Nephron progenitor cell (in vitro differentiated cells): ENCODE data around the gene FRMD8.
A peak's percentile ranks its signal among the peaks of the same experiment; 100 is the strongest.
"Not testable (repeated sequence)": the region's sequence is repeated elsewhere in the genome, so short reads cannot be mapped to it uniquely, and the experiment has no call there.

Experiments used
- DNase-seq: peaks from one replicate; pipeline ENCODE4 v3.0.0; 2021
- H3K27ac Mint-ChIP-seq: 2 replicates; pipeline ENCODE4 v1.8.0; 2021; ENCODE audit warnings: mild to moderate bottlenecking, moderate library complexity, mixed read lengths
- H3K27me3 Mint-ChIP-seq: 2 replicates; pipeline ENCODE4 v1.8.0; 2021; ENCODE audit warnings: mild to moderate bottlenecking, low read depth, mixed read lengths; ENCODE audit not compliant: poor library complexity
- H3K36me3 Mint-ChIP-seq: 2 replicates; pipeline ENCODE4 v1.8.0; 2021; ENCODE audit warnings: low read depth, mixed read lengths
- H3K4me1 Mint-ChIP-seq: 2 replicates; pipeline ENCODE4 v1.8.0; 2021; ENCODE audit warnings: mixed read lengths
- H3K4me3 Mint-ChIP-seq: 2 replicates; pipeline ENCODE4 v1.8.0; 2021; ENCODE audit warnings: mild to moderate bottlenecking, moderate library complexity, mixed read lengths
- H3K9me3 Mint-ChIP-seq: 2 replicates; pipeline ENCODE4 v1.8.0; 2021; ENCODE audit warnings: mild to moderate bottlenecking, moderate library complexity, mixed read lengths
- TF ChIP-seq, protein P1 (sequence below): fragments of 200-600 bp; sonication (generic); IDR thresholded peaks from 2 replicates; pipeline ENCODE4 v1.5.0; 2021; ENCODE audit warnings: antibody characterized with exemption

The FRMD8 gene

GRCh38 chr11:65445101-65445603, 58.7 kb downstream of the FRMD8 start:
- peaks cover 69% of the 10 kb centered on the region for H3K4me1 Mint-ChIP-seq
- H3K27ac Mint-ChIP-seq: peak overlapping the region; percentile 60

GRCh38 chr11:65445604-65446445, 59.4 kb downstream of the FRMD8 start:
- H3K27me3 Mint-ChIP-seq: no peaks in the 10 kb centered on the region
- H3K9me3 Mint-ChIP-seq: peaks cover 20% of the 10 kb centered on the region
- H3K27ac Mint-ChIP-seq: peak overlapping the region; percentile 89
- TF ChIP-seq, protein P1, sequence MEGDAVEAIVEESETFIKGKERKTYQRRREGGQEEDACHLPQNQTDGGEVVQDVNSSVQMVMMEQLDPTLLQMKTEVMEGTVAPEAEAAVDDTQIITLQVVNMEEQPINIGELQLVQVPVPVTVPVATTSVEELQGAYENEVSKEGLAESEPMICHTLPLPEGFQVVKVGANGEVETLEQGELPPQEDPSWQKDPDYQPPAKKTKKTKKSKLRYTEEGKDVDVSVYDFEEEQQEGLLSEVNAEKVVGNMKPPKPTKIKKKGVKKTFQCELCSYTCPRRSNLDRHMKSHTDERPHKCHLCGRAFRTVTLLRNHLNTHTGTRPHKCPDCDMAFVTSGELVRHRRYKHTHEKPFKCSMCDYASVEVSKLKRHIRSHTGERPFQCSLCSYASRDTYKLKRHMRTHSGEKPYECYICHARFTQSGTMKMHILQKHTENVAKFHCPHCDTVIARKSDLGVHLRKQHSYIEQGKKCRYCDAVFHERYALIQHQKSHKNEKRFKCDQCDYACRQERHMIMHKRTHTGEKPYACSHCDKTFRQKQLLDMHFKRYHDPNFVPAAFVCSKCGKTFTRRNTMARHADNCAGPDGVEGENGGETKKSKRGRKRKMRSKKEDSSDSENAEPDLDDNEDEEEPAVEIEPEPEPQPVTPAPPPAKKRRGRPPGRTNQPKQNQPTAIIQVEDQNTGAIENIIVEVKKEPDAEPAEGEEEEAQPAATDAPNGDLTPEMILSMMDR: no peak
- no peak overlapping the region for H3K4me3 Mint-ChIP-seq
- no peak for DNase-seq
- H3K4me1 Mint-ChIP-seq: peaks cover 62% of the 10 kb centered on the region
- peaks cover 43% of the 10 kb centered on the region for H3K36me3 Mint-ChIP-seq

More at GRCh38 chr11:65445101-65445603, 58.7 kb downstream of the FRMD8 start:
- Mint-ChIP-seq H3K36me3 (peaks cover 43% of the 10 kb centered on the region), H3K4me3 (no peak overlapping the region), H3K9me3 (peaks cover 14% of the 10 kb centered on the region), H3K27me3 (no peaks in the 10 kb centered on the region)
- no peak for DNase-seq
- TF ChIP-seq, protein P1: no peak

GRCh38 chr11:65446446-65447277, 60.2 kb downstream of the FRMD8 start:
- no peak for DNase-seq
- peak overlapping the region; percentile 90 for H3K27ac Mint-ChIP-seq
- TF ChIP-seq, protein P1: no peak
- peaks cover 43% of the 10 kb centered on the region for H3K36me3 Mint-ChIP-seq
- no peaks in the 10 kb centered on the region for H3K27me3 Mint-ChIP-seq
- no peak overlapping the region for H3K4me3 Mint-ChIP-seq
- peaks cover 20% of the 10 kb centered on the region for H3K9me3 Mint-ChIP-seq
- peaks cover 54% of the 10 kb centered on the region for H3K4me1 Mint-ChIP-seq

DNA sequence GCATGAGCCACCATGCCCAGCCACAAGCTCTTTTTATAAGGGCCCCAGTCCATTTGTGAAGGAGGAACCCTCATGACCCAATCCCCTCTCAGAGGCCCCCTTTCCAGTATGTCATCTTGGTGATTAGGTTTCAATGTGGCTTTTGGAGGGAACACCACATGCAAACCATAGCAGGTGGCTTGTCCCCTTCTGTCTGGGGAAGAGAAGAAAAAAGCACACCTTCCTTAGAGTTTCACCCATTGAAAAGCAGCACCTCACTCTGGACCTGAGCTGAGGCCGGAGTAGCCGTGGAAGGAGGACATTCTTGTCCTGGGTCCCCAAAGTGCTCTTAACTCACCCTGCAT, 61.6 kb downstream of the FRMD8 start:
- Mint-ChIP-seq H3K27me3 (no peaks in the 10 kb centered on the region), H3K4me1 (peaks cover 40% of the 10 kb centered on the region), H3K36me3 (peaks cover 49% of the 10 kb centered on the region), H3K27ac (no peak overlapping the region), H3K9me3 (peaks cover 31% of the 10 kb centered on the region), H3K4me3 (no peak overlapping the region)
- DNase-seq: no peak
- TF ChIP-seq, protein P1: no peak

DNA sequence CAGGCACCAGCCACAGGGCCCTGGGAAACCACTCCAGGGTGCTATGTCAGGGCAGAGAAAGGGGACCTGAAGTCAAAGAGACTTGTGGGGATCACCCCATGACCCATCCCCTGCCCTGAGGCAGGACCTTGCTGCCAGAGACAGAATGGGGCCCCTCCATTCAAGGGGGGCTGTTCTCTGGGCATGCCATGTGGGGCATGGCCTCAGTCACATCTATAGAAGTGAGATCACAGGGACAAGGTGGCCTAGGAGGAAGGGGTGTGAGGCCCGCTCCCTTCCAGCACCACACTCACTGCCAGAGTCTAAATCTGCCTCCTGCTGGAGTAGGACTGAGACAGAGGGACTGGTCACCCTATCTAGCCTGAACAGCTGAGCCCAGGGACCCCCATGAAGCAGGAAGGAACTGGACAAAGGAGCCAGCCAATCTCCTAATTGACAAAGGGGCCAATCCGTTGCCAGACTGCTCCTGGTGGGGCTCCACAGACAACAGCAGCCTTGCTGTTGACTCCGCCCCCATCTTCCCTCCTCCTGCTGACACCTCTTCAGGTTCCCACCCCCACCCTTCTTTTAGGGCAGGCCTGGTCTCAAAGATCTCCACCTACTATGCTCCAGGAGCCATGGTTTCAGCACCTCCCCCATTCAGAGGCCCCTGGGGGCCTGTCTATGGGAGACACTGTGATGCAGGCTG, 62.1 kb downstream of the FRMD8 start:
- H3K27me3 Mint-ChIP-seq: no peaks in the 10 kb centered on the region
- no peak overlapping the region for H3K27ac Mint-ChIP-seq
- H3K36me3 Mint-ChIP-seq: peaks cover 43% of the 10 kb centered on the region
- DNase-seq: no peak
- peaks cover 35% of the 10 kb centered on the region for H3K4me1 Mint-ChIP-seq
- H3K4me3 Mint-ChIP-seq: no peak overlapping the region
- H3K9me3 Mint-ChIP-seq: peaks cover 31% of the 10 kb centered on the region
- TF ChIP-seq, protein P1: no peak

- H3K27ac Mint-ChIP-seq, DNase-seq, H3K27me3 Mint-ChIP-seq, H3K4me3 Mint-ChIP-seq: not testable (repeated sequence)
- Mint-ChIP-seq H3K4me1 (peaks cover 37% of the 10 kb centered on the region), H3K9me3 (peaks cover 42% of the 10 kb centered on the region), H3K36me3 (peaks cover 36% of the 10 kb centered on the region)
Measured at GRCh38 chr11:65451301-65451700, 64.9 kb downstream of the FRMD8 start.

DNA sequence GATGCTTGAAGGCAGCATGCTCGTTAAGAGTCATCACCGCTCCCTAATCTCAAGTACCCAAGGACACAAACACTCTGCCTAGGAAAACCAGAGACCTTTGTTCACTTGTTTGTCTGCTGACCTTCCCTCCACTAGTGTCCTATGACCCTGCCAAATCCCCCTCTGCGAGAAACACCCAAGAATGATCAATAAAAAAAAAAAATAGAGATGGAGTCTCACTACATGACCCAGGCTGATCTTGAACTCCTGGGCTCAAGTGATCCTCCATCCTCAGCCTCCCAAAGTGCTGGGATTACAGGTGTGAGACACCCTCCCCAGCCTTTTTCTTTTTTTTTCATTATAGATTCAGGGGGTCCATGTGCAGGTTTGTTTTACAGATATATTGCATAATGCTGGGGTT, 65.8 kb downstream of the FRMD8 start:
- H3K4me3 Mint-ChIP-seq, H3K27ac Mint-ChIP-seq, DNase-seq, H3K27me3 Mint-ChIP-seq: not testable (repeated sequence)
- Mint-ChIP-seq H3K4me1 (peaks cover 42% of the 10 kb centered on the region), H3K36me3 (peaks cover 32% of the 10 kb centered on the region), H3K9me3 (peaks cover 44% of the 10 kb centered on the region)
